ENCODE data around the gene HOXB2. TPM values are rescaled to one million over a fixed set of nuclear protein-coding genes. Genes with fewer than 3 reads are reported as not detected.

Gene HOXB2
- total RNA-seq, 4 donors from 2014 or later, result 1.4 to 9.6 (median 4.1) TPM

- Histone ChIP-seq H3K9me3 (no peaks in the 10 kb centered on the region), H3K27ac (peak overlapping the region; percentile 76 to 96 (median 87)), H3K36me3 (peaks cover 0 to 13% (median 3%) of the 10 kb centered on the region in 3 donors), H3K4me1 (peaks cover 0 to 30% (median 2%) of the 10 kb centered on the region in 4 donors), H3K4me3 (no peak overlapping the region), H3K27me3 (no peaks in the 10 kb centered on the region)
- TF ChIP-seq CTCF (IDR thresholded peaks at IDR 0.05), result no peak
- TF ChIP-seq POLR2A (IDR thresholded peaks at IDR 0.05), result no peak
- no peak for DNase-seq
These were observed 630 bp upstream of the HOXB2 start for GRCh38 chr17:48545539-48545938.

GRCh38 chr17:48544349-48545021 is 424 bp downstream of the HOXB2 start:
- Histone ChIP-seq H3K9me3 (no peaks in the 10 kb centered on the region), H3K27me3 (no peaks in the 10 kb centered on the region), H3K36me3 (peaks cover 0 to 3% (median 0%) of the 10 kb centered on the region in 3 donors), H3K4me1 (peaks cover 0 to 24% (median 2%) of the 10 kb centered on the region in 4 donors), H3K27ac (peak overlapping the region; percentile 76 to 96 (median 87)), H3K4me3 (peak overlapping the region; percentile 45 to 70 (median 58))
- peak; percentile 50 to 84 (median 72) for DNase-seq
- TF ChIP-seq POLR2A (IDR thresholded peaks at IDR 0.05), result no peak
- no peak for TF ChIP-seq CTCF (IDR thresholded peaks at IDR 0.05)

- Histone ChIP-seq H3K9me3 (no peaks in the 10 kb centered on the region), H3K4me1 (peaks cover 0 to 24% (median 2%) of the 10 kb centered on the region in 4 donors), H3K36me3 (no peaks in the 10 kb centered on the region), H3K4me3 (peak overlapping the region; percentile 45 to 70 (median 58)), H3K27ac (peak overlapping the region; percentile 76 to 96 (median 87)), H3K27me3 (no peaks in the 10 kb centered on the region)
- no peak for DNase-seq
- TF ChIP-seq CTCF (IDR thresholded peaks at IDR 0.05) (no peak), POLR2A (IDR thresholded peaks at IDR 0.05) (no peak)
These were observed 1.0 kb downstream of the HOXB2 start for GRCh38 chr17:48543854-48544348.

- peak; percentile 34 to 84 (median 81) for DNase-seq
- no peaks in the 10 kb centered on the region for H3K9me3 ChIP-seq
- no peaks in the 10 kb centered on the region for H3K27me3 ChIP-seq
- no peaks in the 10 kb centered on the region for H3K36me3 ChIP-seq
- peaks cover 0 to 24% (median 2%) of the 10 kb centered on the region in 4 donors for H3K4me1 ChIP-seq
- peak overlapping the region; percentile 45 to 70 (median 58) for H3K4me3 ChIP-seq
- TF ChIP-seq POLR2A (IDR thresholded peaks at IDR 0.05) (no peak), CTCF (IDR thresholded peaks at IDR 0.05) (peak in 3 of 6 experiments; percentile 36 to 49 (median 49))
- peak overlapping the region; percentile 76 to 96 (median 87) for H3K27ac ChIP-seq
These were observed 1.6 kb downstream of the HOXB2 start for GRCh38 chr17:48543107-48543853.

- peak overlapping the region; percentile 45 to 70 (median 58) for H3K4me3 ChIP-seq
- DNase-seq, result no peak
- TF ChIP-seq CTCF (IDR thresholded peaks at IDR 0.05), result no peak
- TF ChIP-seq POLR2A (IDR thresholded peaks at IDR 0.05), result no peak
- H3K4me1 ChIP-seq, result peaks cover 0 to 20% (median 2%) of the 10 kb centered on the region in 4 donors
- no peaks in the 10 kb centered on the region for H3K27me3 ChIP-seq
- H3K9me3 ChIP-seq, result no peaks in the 10 kb centered on the region
- H3K36me3 ChIP-seq, result no peaks in the 10 kb centered on the region
- peak overlapping the region; percentile 76 to 96 (median 88) for H3K27ac ChIP-seq
These were observed 2.2 kb downstream of the HOXB2 start for GRCh38 chr17:48542698-48543106.
